ENCODE results near the gene NTM.
"Not testable (repeated sequence)": the region's sequence is repeated elsewhere in the genome, so short reads cannot be mapped to it uniquely, and the experiment has no call there.

Gene NTM

DNA sequence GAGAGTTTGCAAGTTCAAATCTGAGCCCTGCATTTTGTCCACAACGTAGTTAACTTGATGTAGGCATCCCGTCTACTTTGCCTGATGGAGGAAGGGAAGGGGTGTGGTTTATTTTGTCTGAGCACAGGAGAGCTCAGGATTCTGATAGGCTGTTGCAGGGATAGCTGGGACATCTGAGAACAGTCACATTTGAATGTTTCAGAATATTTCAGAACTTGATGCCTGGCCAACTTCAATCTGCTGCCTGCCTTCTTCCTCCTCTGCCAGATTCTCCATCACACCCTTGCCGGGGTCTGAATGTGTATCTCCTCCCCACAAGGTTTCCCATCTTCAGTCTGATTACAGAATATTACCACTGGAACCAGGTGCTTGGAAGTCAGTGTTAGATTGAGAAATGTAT is 51.6 kb downstream of the NTM start:
- DNase-seq (ENCODE audit: low read depth, low spot score), result no peak
- Histone ChIP-seq H3K36me3 (ENCODE audit: insufficient read depth, low read length) (no peaks in the 10 kb centered on the region), H3K27ac (no peak overlapping the region), H3K4me3 (no peak overlapping the region), H3K9ac (ENCODE audit: insufficient read length) (no peak overlapping the region), H3K9me3 (ENCODE audit: low read depth, low read length) (no peaks in the 10 kb centered on the region)
- no peak for TF ChIP-seq EZH2 (IDR thresholded peaks at IDR 0.05)
- no peak for TF ChIP-seq FOXP2 (optimal IDR thresholded peaks at IDR 0.05; ENCODE audit: control extremely low read depth, extremely low read length, insufficient read depth)
- TF ChIP-seq POLR2AphosphoS5 (IDR thresholded peaks at IDR 0.05; ENCODE audit: borderline replicate concordance, low read depth, low read length), result no peak

DNA sequence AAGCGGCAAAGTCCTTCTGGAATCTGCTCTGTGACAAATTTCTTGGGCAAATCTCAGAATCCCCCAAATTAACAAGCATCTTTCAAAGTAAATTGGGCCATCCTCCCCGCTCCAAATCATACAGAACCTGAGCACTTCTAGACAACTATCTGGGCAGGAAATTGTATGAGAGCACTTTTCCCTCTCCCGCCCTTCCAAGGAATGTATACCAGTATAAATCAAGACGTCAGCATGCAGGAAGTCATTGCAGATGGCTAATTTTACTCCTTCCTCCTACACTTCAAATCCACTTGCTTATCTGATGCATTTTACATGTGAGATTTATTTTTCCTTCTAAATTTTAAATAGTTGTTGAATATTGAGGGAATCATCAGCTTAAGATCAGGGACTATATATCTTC is 52.1 kb downstream of the NTM start:
- H3K27ac ChIP-seq, result no peak overlapping the region
- no peak for DNase-seq (ENCODE audit: low read depth, low spot score)
- H3K9ac ChIP-seq (ENCODE audit: insufficient read length), result no peak overlapping the region
- H3K9me3 ChIP-seq (ENCODE audit: low read depth, low read length), result no peaks in the 10 kb centered on the region
- H3K4me3 ChIP-seq, result no peak overlapping the region
- no peaks in the 10 kb centered on the region for H3K36me3 ChIP-seq (ENCODE audit: insufficient read depth, low read length)
- no peak for TF ChIP-seq EZH2 (IDR thresholded peaks at IDR 0.05)
- TF ChIP-seq FOXP2 (optimal IDR thresholded peaks at IDR 0.05; ENCODE audit: control extremely low read depth, extremely low read length, insufficient read depth), result no peak
- no peak for TF ChIP-seq POLR2AphosphoS5 (IDR thresholded peaks at IDR 0.05; ENCODE audit: borderline replicate concordance, low read depth, low read length)

- Histone ChIP-seq H3K27ac (no peak overlapping the region), H3K9ac (ENCODE audit: insufficient read length) (no peak overlapping the region), H3K4me3 (no peak overlapping the region), H3K36me3 (ENCODE audit: insufficient read depth, low read length) (no peaks in the 10 kb centered on the region), H3K9me3 (ENCODE audit: low read depth, low read length) (no peaks in the 10 kb centered on the region)
- DNase-seq (ENCODE audit: low read depth, low spot score), result no peak
- no peak for TF ChIP-seq POLR2AphosphoS5 (IDR thresholded peaks at IDR 0.05; ENCODE audit: borderline replicate concordance, low read depth, low read length)
- no peak for TF ChIP-seq FOXP2 (optimal IDR thresholded peaks at IDR 0.05; ENCODE audit: control extremely low read depth, extremely low read length, insufficient read depth)
- no peak for TF ChIP-seq EZH2 (IDR thresholded peaks at IDR 0.05)
Measured at GRCh38 chr11:131423688-131424087, 53.3 kb downstream of the NTM start.

- H3K9ac ChIP-seq (ENCODE audit: insufficient read length); H3K9me3 ChIP-seq (ENCODE audit: low read depth, low read length); H3K36me3 ChIP-seq (ENCODE audit: insufficient read depth, low read length); DNase-seq (ENCODE audit: low read depth, low spot score); H3K27ac ChIP-seq; H3K4me3 ChIP-seq: not testable (repeated sequence)
Measured at GRCh38 chr11:131424257-131424876, 54.0 kb downstream of the NTM start.

GRCh38 chr11:131425285-131425684 is 54.9 kb downstream of the NTM start:
- Histone ChIP-seq H3K27ac (no peak overlapping the region), H3K4me3 (no peak overlapping the region), H3K9me3 (ENCODE audit: low read depth, low read length) (no peaks in the 10 kb centered on the region), H3K9ac (ENCODE audit: insufficient read length) (no peak overlapping the region), H3K36me3 (ENCODE audit: insufficient read depth, low read length) (no peaks in the 10 kb centered on the region)
- no peak for TF ChIP-seq POLR2AphosphoS5 (IDR thresholded peaks at IDR 0.05; ENCODE audit: borderline replicate concordance, low read depth, low read length)
- TF ChIP-seq EZH2 (IDR thresholded peaks at IDR 0.05), result no peak
- no peak for TF ChIP-seq FOXP2 (optimal IDR thresholded peaks at IDR 0.05; ENCODE audit: control extremely low read depth, extremely low read length, insufficient read depth)
- no peak for DNase-seq (ENCODE audit: low read depth, low spot score)

DNA sequence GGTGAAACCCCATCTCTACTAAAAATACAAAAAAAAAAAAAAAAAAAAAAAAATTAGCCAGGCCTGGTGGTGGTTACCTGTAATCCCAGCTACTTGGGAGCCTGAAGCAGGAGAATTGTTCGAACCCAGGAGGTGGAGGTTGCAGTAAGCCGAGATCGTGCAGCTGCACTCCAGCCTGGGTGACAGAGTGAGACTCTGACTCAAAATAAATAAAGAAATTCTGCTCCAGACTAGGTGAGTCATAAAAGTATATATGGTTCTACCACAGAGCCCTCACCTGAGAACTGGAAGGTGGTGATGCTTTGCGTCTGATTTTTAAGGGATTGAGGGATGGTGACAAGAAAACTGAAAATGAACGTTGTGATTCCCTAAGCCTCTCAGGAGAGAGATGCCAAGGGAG is 58.4 kb downstream of the NTM start:
- DNase-seq (ENCODE audit: low read depth, low spot score), result no peak
- TF ChIP-seq FOXP2 (optimal IDR thresholded peaks at IDR 0.05; ENCODE audit: control extremely low read depth, extremely low read length, insufficient read depth), result no peak
- TF ChIP-seq EZH2 (IDR thresholded peaks at IDR 0.05), result no peak
- no peak for TF ChIP-seq POLR2AphosphoS5 (IDR thresholded peaks at IDR 0.05; ENCODE audit: borderline replicate concordance, low read depth, low read length)
- H3K27ac ChIP-seq, result no peak overlapping the region
- H3K4me3 ChIP-seq, result no peak overlapping the region
- no peaks in the 10 kb centered on the region for H3K36me3 ChIP-seq (ENCODE audit: insufficient read depth, low read length)
- no peak overlapping the region for H3K9ac ChIP-seq (ENCODE audit: insufficient read length)
- no peaks in the 10 kb centered on the region for H3K9me3 ChIP-seq (ENCODE audit: low read depth, low read length)

DNA sequence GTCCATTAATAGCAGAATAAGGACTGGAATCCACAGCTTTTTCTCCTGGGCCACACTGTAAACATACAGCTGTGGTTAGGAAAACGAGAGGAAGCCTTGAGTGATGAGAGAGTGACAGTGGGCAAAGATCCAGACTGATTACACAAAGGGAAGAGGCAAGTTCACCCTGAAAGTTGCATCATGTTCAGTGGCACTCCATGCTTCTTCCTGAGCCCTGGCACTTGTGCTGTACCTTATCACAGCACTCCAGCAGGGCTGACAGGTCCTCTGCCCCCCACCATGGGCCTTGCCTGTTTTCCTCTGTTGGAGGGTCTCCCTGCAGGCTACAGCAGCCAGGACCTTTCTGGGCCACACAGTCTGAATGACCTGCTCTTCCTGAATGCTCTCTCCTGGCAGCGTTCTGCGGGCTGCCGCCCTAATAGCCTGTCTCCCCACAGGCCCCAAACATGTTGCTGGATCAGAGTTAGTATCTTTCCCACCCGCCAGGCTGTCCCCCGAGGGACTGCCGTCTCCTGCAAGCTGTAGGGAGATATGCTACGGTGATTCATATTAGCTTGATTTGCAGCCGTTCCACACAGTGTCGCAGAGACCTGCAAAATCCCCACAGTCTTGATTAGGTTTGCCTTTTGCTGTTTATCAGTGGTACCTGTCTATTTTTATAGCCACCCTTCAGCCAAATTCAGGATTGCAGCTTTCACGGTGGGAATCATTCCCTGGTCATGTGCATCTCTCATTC is 60.2 kb downstream of the NTM start:
- no peak for DNase-seq (ENCODE audit: low read depth, low spot score)
- Histone ChIP-seq H3K9me3 (ENCODE audit: low read depth, low read length) (no peaks in the 10 kb centered on the region), H3K4me3 (no peak overlapping the region), H3K9ac (ENCODE audit: insufficient read length) (no peak overlapping the region), H3K36me3 (ENCODE audit: insufficient read depth, low read length) (no peaks in the 10 kb centered on the region), H3K27ac (no peak overlapping the region)
- TF ChIP-seq POLR2AphosphoS5 (IDR thresholded peaks at IDR 0.05; ENCODE audit: borderline replicate concordance, low read depth, low read length) (no peak), FOXP2 (optimal IDR thresholded peaks at IDR 0.05; ENCODE audit: control extremely low read depth, extremely low read length, insufficient read depth) (no peak), EZH2 (IDR thresholded peaks at IDR 0.05) (no peak)

- H3K27ac ChIP-seq, result no peak overlapping the region
- no peaks in the 10 kb centered on the region for H3K36me3 ChIP-seq (ENCODE audit: insufficient read depth, low read length)
- H3K9ac ChIP-seq (ENCODE audit: insufficient read length), result no peak overlapping the region
- no peak overlapping the region for H3K4me3 ChIP-seq
- TF ChIP-seq EZH2 (IDR thresholded peaks at IDR 0.05) (no peak), POLR2AphosphoS5 (IDR thresholded peaks at IDR 0.05; ENCODE audit: borderline replicate concordance, low read depth, low read length) (no peak), FOXP2 (optimal IDR thresholded peaks at IDR 0.05; ENCODE audit: control extremely low read depth, extremely low read length, insufficient read depth) (no peak)
- no peak for DNase-seq (ENCODE audit: low read depth, low spot score)
- no peaks in the 10 kb centered on the region for H3K9me3 ChIP-seq (ENCODE audit: low read depth, low read length)
Measured at GRCh38 chr11:131441051-131441810, 70.8 kb downstream of the NTM start.
